ENCODE data around the gene RGPD4. TPM values are rescaled to one million over a fixed set of nuclear protein-coding genes. Genes with fewer than 3 reads are reported as not detected.
"Not testable (repeated sequence)": the region's sequence is repeated elsewhere in the genome, so short reads cannot be mapped to it uniquely, and the experiment has no call there.

RGPD4 gene
- total and polyA plus RNA-seq, 2 experiments from 2014 or later = not detected

DNA sequence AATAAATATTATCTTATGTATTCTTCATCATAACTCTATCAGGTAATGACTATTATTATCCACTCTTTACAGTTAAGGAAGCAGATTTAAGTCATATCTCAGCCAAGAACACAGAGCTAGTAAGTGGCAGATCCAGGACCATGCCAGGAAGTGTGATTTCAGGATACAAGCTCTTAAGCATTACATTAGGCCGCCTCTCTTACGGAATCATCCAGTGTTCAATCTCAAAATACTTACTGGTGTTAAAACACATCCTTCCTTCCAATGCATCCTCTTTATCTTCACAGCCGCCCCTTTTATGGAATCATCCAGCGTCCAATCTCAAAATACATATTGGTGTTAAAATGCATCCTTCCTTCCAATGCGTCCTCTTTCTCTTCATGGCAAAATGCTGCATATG is 14.7 kb upstream of the RGPD4 start:
- no peak for DNase-seq (ENCODE audit: low read depth in 1 of 2, low spot score in 1 of 2)
- Histone ChIP-seq H3K4me1 (ENCODE audit: low read depth) (peaks cover 20% of the 10 kb centered on the region), H3K4me3 (no peak overlapping the region), H3K27me3 (no peaks in the 10 kb centered on the region), H3K27ac (no peak overlapping the region), H3K9me3 (ENCODE audit: low read depth) (no peaks in the 10 kb centered on the region), H3K36me3 (no peaks in the 10 kb centered on the region)
- TF ChIP-seq, protein P1, sequence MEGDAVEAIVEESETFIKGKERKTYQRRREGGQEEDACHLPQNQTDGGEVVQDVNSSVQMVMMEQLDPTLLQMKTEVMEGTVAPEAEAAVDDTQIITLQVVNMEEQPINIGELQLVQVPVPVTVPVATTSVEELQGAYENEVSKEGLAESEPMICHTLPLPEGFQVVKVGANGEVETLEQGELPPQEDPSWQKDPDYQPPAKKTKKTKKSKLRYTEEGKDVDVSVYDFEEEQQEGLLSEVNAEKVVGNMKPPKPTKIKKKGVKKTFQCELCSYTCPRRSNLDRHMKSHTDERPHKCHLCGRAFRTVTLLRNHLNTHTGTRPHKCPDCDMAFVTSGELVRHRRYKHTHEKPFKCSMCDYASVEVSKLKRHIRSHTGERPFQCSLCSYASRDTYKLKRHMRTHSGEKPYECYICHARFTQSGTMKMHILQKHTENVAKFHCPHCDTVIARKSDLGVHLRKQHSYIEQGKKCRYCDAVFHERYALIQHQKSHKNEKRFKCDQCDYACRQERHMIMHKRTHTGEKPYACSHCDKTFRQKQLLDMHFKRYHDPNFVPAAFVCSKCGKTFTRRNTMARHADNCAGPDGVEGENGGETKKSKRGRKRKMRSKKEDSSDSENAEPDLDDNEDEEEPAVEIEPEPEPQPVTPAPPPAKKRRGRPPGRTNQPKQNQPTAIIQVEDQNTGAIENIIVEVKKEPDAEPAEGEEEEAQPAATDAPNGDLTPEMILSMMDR (IDR thresholded peaks at IDR 0.05; ENCODE audit: low read depth, low read length) = no peak

DNA sequence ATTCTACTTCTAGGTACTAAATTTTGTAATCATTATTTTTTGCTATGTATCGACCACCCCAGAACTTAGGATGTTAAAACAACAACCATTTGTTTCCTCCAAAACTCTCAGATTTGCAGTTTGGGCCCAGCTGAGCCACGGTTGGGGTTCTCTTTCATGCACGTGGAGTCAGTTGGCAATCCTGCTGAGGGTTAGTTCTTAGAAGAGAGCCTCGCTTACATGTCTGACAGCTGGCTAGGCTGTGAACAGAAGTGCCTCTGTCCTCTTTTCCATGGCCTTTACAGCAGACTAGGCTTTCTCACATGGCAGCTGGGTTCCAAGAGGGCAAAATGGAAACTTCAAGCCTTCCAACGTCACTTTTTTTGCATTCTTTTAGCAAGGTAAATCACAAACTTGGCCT is 9.3 kb upstream of the RGPD4 start:
- Histone ChIP-seq H3K27me3 (no peaks in the 10 kb centered on the region), H3K4me1 (ENCODE audit: low read depth) (no peaks in the 10 kb centered on the region), H3K9me3 (ENCODE audit: low read depth) (no peaks in the 10 kb centered on the region), H3K4me3 (no peak overlapping the region), H3K27ac (no peak overlapping the region), H3K36me3 (no peaks in the 10 kb centered on the region)
- DNase-seq (ENCODE audit: low read depth in 1 of 2, low spot score in 1 of 2) = no peak
- TF ChIP-seq, protein P1 (IDR thresholded peaks at IDR 0.05; ENCODE audit: low read depth, low read length) = no peak

DNA sequence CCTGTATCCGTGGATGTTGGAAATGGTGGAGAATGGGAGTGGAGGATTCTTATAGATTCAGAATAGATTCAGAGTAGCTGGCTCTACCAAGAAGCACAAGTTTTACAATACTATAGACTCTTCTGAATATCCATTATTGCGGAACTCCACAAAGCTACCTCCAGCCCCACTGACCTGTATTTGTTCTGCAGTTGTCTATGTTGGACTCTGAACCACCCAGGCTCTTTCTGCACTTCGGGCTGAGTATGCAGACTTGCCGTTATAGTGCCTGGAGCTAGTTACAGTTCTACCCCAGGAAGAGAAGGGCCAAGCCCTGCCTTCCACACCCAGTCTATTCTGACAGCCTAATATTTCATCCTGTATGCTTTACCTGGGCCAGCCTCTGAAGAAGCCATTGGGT is 4.4 kb upstream of the RGPD4 start:
- TF ChIP-seq, protein P1 (IDR thresholded peaks at IDR 0.05; ENCODE audit: low read depth, low read length) = no peak
- Histone ChIP-seq H3K27me3 (no peaks in the 10 kb centered on the region), H3K4me1 (ENCODE audit: low read depth) (no peaks in the 10 kb centered on the region), H3K36me3 (no peaks in the 10 kb centered on the region), H3K27ac (no peak overlapping the region), H3K9me3 (ENCODE audit: low read depth) (no peaks in the 10 kb centered on the region), H3K4me3 (no peak overlapping the region)
- DNase-seq (ENCODE audit: low read depth in 1 of 2, low spot score in 1 of 2) = no peak

DNA sequence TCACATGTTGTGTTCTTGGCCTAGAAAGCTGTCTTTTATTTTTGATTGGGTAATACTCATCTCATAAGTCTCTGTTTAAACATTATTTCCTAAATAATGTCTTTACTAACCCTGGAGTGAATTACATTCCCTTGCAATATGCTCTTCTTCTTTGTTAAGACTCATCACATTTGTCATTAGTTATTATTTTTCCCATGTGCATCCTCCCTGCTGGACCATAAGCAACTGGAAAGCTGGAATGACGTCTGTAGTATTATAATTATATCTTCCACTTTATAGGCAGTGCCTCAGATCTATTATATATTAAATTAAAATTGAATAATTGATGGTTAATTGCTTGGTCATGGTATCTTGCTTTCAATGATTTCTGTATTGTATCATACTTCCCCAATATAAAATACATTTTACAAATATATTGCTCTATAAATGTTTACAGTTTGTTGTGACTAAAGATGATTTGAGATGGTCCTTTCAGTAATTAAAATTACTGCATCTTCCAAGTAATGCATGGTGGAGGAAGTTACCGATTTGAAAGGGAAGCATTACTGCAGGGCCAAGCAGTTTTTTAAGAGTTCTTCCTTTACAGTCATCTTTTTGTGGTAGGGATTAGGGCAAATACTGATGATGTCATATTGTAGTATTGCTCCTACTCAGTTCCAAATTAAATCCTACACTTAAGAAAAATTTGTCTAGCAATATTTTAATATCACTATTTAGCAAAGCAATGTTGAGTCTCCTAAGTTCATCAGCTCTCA is 2.1 kb upstream of the RGPD4 start:
- TF ChIP-seq, protein P1 (IDR thresholded peaks at IDR 0.05; ENCODE audit: low read depth, low read length) = no peak
- Histone ChIP-seq H3K9me3 (ENCODE audit: low read depth) (no peaks in the 10 kb centered on the region), H3K36me3 (no peaks in the 10 kb centered on the region), H3K27me3 (no peaks in the 10 kb centered on the region), H3K4me1 (ENCODE audit: low read depth) (no peaks in the 10 kb centered on the region), H3K27ac (no peak overlapping the region), H3K4me3 (no peak overlapping the region)
- DNase-seq (ENCODE audit: low read depth in 1 of 2, low spot score in 1 of 2) = no peak

DNA sequence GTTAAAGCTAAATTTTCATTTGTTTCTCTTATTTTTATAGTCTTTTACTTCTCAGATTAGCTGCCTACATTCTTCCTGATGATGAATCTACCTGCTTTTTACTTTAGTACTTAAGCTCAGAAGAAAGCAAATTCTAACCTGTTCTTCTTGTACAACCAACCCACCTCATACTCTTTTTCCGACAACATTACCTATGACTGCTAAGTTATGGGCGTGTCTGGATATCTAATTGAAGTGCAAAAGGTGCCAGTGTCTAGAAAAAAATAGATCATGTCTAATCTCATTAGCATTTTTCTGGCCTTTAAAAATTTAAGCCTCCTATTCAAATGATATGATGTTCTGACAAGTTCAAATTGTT is 1.5 kb upstream of the RGPD4 start:
- Histone ChIP-seq H3K4me1 (ENCODE audit: low read depth) (no peaks in the 10 kb centered on the region), H3K27ac (no peak overlapping the region), H3K27me3 (no peaks in the 10 kb centered on the region), H3K4me3 (no peak overlapping the region), H3K9me3 (ENCODE audit: low read depth) (no peaks in the 10 kb centered on the region), H3K36me3 (no peaks in the 10 kb centered on the region)
- DNase-seq (ENCODE audit: low read depth in 1 of 2, low spot score in 1 of 2) = no peak
- TF ChIP-seq, protein P1 (IDR thresholded peaks at IDR 0.05; ENCODE audit: low read depth, low read length) = no peak

DNA sequence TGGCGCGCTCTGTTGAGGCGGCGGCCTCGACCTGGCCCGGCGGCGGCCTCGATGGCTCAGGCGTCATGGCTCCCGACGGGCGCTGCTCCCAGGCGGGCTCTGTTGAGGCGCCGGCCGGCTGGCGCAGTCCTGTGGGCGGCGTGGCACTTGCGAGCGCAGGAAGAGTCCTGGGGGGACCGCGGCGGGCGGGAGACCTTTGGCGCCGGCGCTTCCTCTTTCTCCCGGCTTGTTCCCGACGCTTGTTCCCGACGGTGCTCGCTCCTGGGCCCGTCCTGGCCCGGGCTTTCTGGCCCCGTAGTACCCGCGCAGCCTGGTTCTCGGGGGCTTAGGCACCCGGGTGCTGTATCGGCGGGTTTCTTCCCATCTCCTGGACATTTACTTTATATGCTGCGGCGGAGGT is 2.8 kb downstream of the RGPD4 start:
- not testable (repeated sequence) for H3K9me3 ChIP-seq (ENCODE audit: low read depth); H3K27ac ChIP-seq; H3K27me3 ChIP-seq; H3K36me3 ChIP-seq; DNase-seq (ENCODE audit: low read depth in 1 of 2, low spot score in 1 of 2); H3K4me3 ChIP-seq; H3K4me1 ChIP-seq (ENCODE audit: low read depth)

DNA sequence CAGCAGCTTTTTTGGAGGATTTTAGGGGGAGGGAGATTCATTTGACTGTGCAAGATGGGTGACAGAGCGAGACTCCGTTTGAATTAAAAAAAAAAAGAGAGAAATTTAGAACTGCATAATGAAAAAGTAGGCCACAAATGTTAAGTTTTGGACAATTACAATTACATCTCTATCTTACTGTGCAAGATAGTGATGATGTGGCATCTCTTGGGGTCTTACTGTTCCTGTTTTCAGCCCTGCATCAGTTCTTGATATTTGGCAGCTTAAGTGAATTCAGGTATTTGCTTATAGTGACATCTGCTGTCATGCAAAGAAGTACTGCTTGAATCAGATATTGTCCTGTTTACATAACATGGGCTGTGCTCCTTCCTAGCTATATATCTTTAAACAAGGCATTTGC is 6.5 kb downstream of the RGPD4 start:
- H3K4me1 ChIP-seq (ENCODE audit: low read depth); H3K36me3 ChIP-seq; H3K9me3 ChIP-seq (ENCODE audit: low read depth); H3K27ac ChIP-seq; H3K4me3 ChIP-seq; H3K27me3 ChIP-seq; DNase-seq (ENCODE audit: low read depth in 1 of 2, low spot score in 1 of 2): not testable (repeated sequence)

DNA sequence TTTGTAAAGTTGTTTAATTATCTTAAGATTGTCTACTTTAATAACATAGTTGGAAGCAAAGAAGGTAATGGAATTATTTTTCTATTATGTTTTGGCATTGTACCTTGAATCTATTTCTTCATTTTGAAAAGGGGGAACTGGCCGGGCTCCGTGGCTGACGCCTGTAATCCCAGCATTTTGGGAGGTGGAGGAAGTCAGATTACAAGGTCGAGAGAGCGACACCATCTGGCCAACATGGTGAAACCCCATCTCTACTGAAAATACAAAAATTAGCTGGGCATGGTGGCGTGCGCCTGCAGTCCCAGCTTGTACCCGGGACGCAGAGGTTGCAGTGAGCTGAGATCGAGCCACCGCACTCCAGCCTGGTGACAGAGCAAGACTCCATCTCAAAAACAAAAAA is 6.9 kb downstream of the RGPD4 start:
- not testable (repeated sequence) for H3K36me3 ChIP-seq; H3K4me3 ChIP-seq; H3K9me3 ChIP-seq (ENCODE audit: low read depth); DNase-seq (ENCODE audit: low read depth in 1 of 2, low spot score in 1 of 2); H3K4me1 ChIP-seq (ENCODE audit: low read depth); H3K27ac ChIP-seq; H3K27me3 ChIP-seq

DNA sequence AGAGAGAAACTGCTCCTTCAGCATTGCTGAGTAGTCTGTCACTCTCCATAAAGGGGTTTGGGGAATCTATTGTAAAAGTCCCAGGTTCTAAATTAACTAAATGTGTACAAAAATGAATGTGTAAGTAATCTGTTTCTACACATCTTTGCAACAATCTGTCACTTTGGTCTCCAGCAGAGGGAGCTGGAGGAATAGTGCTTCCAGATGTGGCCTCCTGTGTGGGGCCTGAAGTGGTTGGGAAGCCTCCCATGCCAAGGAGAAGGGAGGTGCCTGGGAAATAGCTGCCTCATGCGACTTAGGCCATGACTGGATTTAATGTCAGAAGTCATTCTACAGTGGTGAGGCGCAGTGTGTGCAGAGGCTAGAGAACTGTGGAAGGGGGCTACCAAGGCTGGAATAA is 89.4 kb downstream of the RGPD4 start:
- H3K36me3 ChIP-seq; H3K9me3 ChIP-seq (ENCODE audit: low read depth); H3K4me3 ChIP-seq; DNase-seq (ENCODE audit: low read depth in 1 of 2, low spot score in 1 of 2); H3K4me1 ChIP-seq (ENCODE audit: low read depth); H3K27ac ChIP-seq; H3K27me3 ChIP-seq: not testable (repeated sequence)

All from cardiac muscle cell (in vitro differentiated cells and primary cell).